ENCODE data around the gene NCKAP1.
A peak's percentile ranks its signal among the peaks of the same experiment; 100 is the strongest.
"Not testable (repeated sequence)": the region's sequence is repeated elsewhere in the genome, so short reads cannot be mapped to it uniquely, and the experiment has no call there.

Gene NCKAP1

DNA sequence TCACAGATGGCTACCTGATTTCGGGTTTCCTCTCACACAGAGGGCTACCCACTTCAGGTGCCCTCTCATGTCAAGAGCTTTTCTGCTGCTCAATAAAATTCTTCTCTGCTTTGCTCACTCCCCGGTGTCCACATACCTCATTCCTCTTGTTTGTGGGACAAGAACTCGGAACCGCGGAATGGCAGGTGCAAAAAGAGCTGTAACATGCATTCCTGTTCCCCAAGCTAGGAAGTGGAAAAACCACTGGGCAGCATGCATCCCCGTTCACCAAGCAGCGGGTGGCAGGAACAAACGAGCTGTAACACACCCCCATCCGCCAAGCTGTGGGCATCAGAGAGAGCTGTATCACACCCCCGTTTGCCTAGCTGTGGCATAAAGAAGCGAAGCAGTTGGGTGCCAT is 144.6 kb downstream of the NCKAP1 start:
- Histone ChIP-seq H3K27ac (ENCODE audit: low read length) (no peak overlapping the region), H3F3A (ENCODE audit: insufficient read depth, low read length) (no peaks in the 10 kb centered on the region), H3K36me3 (replicated peaks; ENCODE audit: insufficient read depth, low read length) (no peaks in the 10 kb centered on the region)

DNA sequence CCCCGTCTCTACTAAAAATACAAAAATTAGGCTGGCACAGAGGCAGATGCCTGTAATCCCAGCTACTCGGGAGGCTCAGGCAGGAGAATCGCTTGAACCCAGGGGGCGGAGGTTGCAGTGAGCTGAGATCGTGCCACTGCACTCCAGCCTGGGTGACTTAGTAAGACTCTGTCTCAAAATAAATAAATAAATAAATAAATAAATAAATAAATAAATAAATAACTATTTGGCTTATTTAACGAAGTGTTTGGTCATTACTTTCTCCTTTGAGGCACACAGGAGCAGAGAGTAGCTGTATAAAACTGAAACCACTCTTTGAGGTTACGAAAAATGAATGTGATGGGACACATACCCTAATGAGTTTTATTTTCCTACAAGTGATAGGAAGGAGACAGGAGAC is 145.2 kb downstream of the NCKAP1 start:
- H3K36me3 ChIP-seq (replicated peaks; ENCODE audit: insufficient read depth, low read length); DNase-seq; H4K20me1 ChIP-seq (ENCODE audit: insufficient read depth, low read length); H3K4me1 ChIP-seq (ENCODE audit: low read length); H3K9me3 ChIP-seq (replicated peaks; ENCODE audit: insufficient read depth, low read length); H3K4me2 ChIP-seq (ENCODE audit: low read depth, low read length); H3K27me3 ChIP-seq (replicated peaks; ENCODE audit: insufficient read depth, low read length); H3K27ac ChIP-seq (ENCODE audit: low read length); H3F3A ChIP-seq (ENCODE audit: insufficient read depth, low read length); H2AFZ ChIP-seq (ENCODE audit: low read length); H3K79me2 ChIP-seq (ENCODE audit: low read length); H3K9me2 ChIP-seq (replicated peaks; ENCODE audit: insufficient read depth, low read length); H3K4me3 ChIP-seq (ENCODE audit: low read length); H3K9ac ChIP-seq (ENCODE audit: low read length): not testable (repeated sequence)

More for the DNA sequence above, 144.6 kb downstream of the NCKAP1 start:
- TF ChIP-seq EZH2phosphoT487 (IDR thresholded peaks at IDR 0.05; ENCODE audit: low read length) = no peak
- TF ChIP-seq EZH2 (optimal IDR thresholded peaks at IDR 0.05; ENCODE audit: low read depth, low read length) = no peak
- TF ChIP-seq, protein P1, sequence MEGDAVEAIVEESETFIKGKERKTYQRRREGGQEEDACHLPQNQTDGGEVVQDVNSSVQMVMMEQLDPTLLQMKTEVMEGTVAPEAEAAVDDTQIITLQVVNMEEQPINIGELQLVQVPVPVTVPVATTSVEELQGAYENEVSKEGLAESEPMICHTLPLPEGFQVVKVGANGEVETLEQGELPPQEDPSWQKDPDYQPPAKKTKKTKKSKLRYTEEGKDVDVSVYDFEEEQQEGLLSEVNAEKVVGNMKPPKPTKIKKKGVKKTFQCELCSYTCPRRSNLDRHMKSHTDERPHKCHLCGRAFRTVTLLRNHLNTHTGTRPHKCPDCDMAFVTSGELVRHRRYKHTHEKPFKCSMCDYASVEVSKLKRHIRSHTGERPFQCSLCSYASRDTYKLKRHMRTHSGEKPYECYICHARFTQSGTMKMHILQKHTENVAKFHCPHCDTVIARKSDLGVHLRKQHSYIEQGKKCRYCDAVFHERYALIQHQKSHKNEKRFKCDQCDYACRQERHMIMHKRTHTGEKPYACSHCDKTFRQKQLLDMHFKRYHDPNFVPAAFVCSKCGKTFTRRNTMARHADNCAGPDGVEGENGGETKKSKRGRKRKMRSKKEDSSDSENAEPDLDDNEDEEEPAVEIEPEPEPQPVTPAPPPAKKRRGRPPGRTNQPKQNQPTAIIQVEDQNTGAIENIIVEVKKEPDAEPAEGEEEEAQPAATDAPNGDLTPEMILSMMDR (IDR thresholded peaks at IDR 0.05; ENCODE audit: low read length) = no peak
- Histone ChIP-seq H3K9ac (ENCODE audit: low read length) (no peak overlapping the region), H4K20me1 (ENCODE audit: insufficient read depth, low read length) (no peaks in the 10 kb centered on the region), H3K79me2 (ENCODE audit: low read length) (no peaks in the 10 kb centered on the region), H3K4me3 (ENCODE audit: low read length) (no peak overlapping the region), H3K9me2 (replicated peaks; ENCODE audit: insufficient read depth, low read length) (no peaks in the 10 kb centered on the region), H3K27me3 (replicated peaks; ENCODE audit: insufficient read depth, low read length) (no peaks in the 10 kb centered on the region), H3K4me1 (ENCODE audit: low read length) (peaks cover 2% of the 10 kb centered on the region), H3K4me2 (ENCODE audit: low read depth, low read length) (no peak overlapping the region), H2AFZ (ENCODE audit: low read length) (no peak overlapping the region), H3K9me3 (replicated peaks; ENCODE audit: insufficient read depth, low read length) (no peaks in the 10 kb centered on the region)
- DNase-seq = no peak

DNA sequence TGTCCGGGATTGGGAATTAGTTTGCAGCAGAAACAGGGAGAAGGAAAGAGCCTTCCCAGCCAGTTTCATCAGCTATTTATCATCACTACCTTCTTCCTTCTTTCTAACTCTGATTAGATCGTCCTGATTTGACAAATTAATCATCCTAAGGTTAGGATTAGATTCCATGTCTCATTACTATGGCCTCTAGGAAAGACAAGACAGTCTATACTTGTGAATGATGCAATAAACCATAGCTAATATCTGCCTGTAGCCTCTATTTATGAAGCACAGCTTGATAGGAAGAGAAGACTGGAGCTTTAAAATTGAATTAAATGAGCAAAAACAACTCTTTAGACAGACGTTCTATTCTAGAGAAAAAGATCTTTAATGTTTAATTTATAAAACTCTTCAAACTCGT is 146.6 kb downstream of the NCKAP1 start:
- DNase-seq = no peak
- Histone ChIP-seq H3K27ac (ENCODE audit: low read length) (no peak overlapping the region), H3K9me3 (replicated peaks; ENCODE audit: insufficient read depth, low read length) (no peaks in the 10 kb centered on the region), H3K9me2 (replicated peaks; ENCODE audit: insufficient read depth, low read length) (no peaks in the 10 kb centered on the region), H3K79me2 (ENCODE audit: low read length) (no peaks in the 10 kb centered on the region), H2AFZ (ENCODE audit: low read length) (no peak overlapping the region), H3K4me2 (ENCODE audit: low read depth, low read length) (no peak overlapping the region), H4K20me1 (ENCODE audit: insufficient read depth, low read length) (no peaks in the 10 kb centered on the region), H3F3A (ENCODE audit: insufficient read depth, low read length) (0 out of 2 replicates have a peak, but pooled peaks cover 7% of the 10 kb centered on the region), H3K36me3 (replicated peaks; ENCODE audit: insufficient read depth, low read length) (no peaks in the 10 kb centered on the region), H3K27me3 (replicated peaks; ENCODE audit: insufficient read depth, low read length) (no peaks in the 10 kb centered on the region), H3K4me1 (ENCODE audit: low read length) (peaks cover 21% of the 10 kb centered on the region), H3K4me3 (ENCODE audit: low read length) (no peak overlapping the region), H3K9ac (ENCODE audit: low read length) (no peak overlapping the region)
- no peak for TF ChIP-seq EZH2 (optimal IDR thresholded peaks at IDR 0.05; ENCODE audit: low read depth, low read length)
- TF ChIP-seq, protein P1 (IDR thresholded peaks at IDR 0.05; ENCODE audit: low read length) = no peak
- no peak for TF ChIP-seq EZH2phosphoT487 (IDR thresholded peaks at IDR 0.05; ENCODE audit: low read length)

DNA sequence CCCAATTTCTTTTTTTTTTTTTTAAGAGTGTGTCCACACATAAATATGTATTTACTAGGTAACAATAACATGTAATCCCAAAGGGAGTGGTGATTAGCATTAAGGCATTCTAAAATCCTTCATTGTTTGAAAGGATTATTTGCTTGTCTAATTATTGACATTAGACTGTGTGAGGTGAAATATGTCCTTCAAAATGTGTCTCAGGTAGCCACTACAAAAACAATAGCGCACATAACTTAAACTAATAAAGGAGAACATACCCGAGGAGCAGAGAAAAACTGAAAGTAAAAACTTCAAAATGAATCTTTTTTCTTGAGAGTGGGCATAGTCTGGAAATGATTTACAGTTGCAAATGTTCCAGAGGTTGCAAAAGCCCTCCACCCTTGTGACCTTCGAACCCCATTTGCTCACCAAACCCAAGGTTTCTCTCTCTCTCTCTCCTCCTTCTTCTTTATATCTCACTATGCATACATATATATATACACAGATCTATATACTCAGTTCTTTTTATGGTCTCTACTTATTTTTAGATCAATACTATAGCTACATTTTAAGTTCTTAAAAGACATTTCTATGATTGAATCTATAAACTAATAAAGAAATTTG is 147.4 kb downstream of the NCKAP1 start:
- Histone ChIP-seq H3K9me2 (replicated peaks; ENCODE audit: insufficient read depth, low read length) (no peaks in the 10 kb centered on the region), H3K79me2 (ENCODE audit: low read length) (no peaks in the 10 kb centered on the region), H3K36me3 (replicated peaks; ENCODE audit: insufficient read depth, low read length) (no peaks in the 10 kb centered on the region), H4K20me1 (ENCODE audit: insufficient read depth, low read length) (no peaks in the 10 kb centered on the region), H3F3A (ENCODE audit: insufficient read depth, low read length) (0 out of 2 replicates have a peak, but pooled peaks cover 7% of the 10 kb centered on the region), H3K9me3 (replicated peaks; ENCODE audit: insufficient read depth, low read length) (no peaks in the 10 kb centered on the region), H3K4me1 (ENCODE audit: low read length) (peaks cover 22% of the 10 kb centered on the region), H2AFZ (ENCODE audit: low read length) (peak overlapping the region; percentile 8; the same call in 1 of the 2 replicates), H3K27ac (ENCODE audit: low read length) (no peak overlapping the region), H3K4me3 (ENCODE audit: low read length) (no peak overlapping the region), H3K9ac (ENCODE audit: low read length) (no peak overlapping the region), H3K27me3 (replicated peaks; ENCODE audit: insufficient read depth, low read length) (no peaks in the 10 kb centered on the region), H3K4me2 (ENCODE audit: low read depth, low read length) (peak overlapping the region; percentile 20)
- DNase-seq = no peak
- TF ChIP-seq EZH2phosphoT487 (IDR thresholded peaks at IDR 0.05; ENCODE audit: low read length) = no peak
- TF ChIP-seq, protein P1 (IDR thresholded peaks at IDR 0.05; ENCODE audit: low read length) = no peak
- TF ChIP-seq EZH2 (optimal IDR thresholded peaks at IDR 0.05; ENCODE audit: low read depth, low read length) = no peak

Measured in MM.1S (cell line).